Suprapubic skin (tissue), 4 donors: ENCODE measurements around the gene MN1. TPM values are rescaled to one million over a fixed set of nuclear protein-coding genes. Genes with fewer than 3 reads are reported as not detected.

Experiments
- total RNA-seq, 4 donors: library from RNA; depleted of rRNA; stranded (reverse); fragments of >200 nt; gene quantifications; one replicate each; pipeline ENCODE4 v1.1.0, GENCODE V29; 2016

The MN1 gene
- total RNA-seq, 4 donors from 2014 or later, result 1.7 to 6.5 (median 4.1) TPM

Other genes with a start within 250 kb of the MN1 start
- gene PITPNB, start 117.5 kb upstream of the MN1 start, total RNA-seq, result 10 to 100 TPM; 34.7 to 47.6 (median 40.4) TPM